ENCODE measurements around the gene GAS6.
"Not testable (repeated sequence)": the region's sequence is repeated elsewhere in the genome, so short reads cannot be mapped to it uniquely, and the experiment has no call there.

GAS6 gene

GRCh38 chr13:113835461-113836270 is 28.2 kb downstream of the GAS6 start:
- DNase-seq, result peak; percentile 8

GRCh38 chr13:113834496-113835200 is 29.2 kb downstream of the GAS6 start:
- no peak for DNase-seq

DNA sequence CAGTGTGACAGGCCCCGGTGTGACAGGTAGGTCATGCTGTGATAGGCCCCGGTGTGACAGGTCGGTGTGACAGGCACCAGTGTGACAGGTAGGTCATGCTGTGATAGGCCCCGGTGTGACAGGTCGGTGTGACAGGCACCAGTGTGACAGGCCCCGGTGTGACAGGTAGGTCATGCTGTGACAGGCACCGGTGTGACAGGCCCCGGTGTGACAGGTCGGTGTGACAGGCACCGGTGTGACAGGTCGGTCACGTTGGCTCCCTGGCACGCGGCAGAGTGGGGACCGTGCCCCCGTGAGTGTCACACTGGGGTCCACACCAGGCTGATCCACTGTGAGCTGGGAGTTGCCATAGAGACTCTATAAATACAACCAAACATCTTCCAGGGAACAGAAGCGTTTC is 29.9 kb downstream of the GAS6 start:
- not testable (repeated sequence) for DNase-seq

DNA sequence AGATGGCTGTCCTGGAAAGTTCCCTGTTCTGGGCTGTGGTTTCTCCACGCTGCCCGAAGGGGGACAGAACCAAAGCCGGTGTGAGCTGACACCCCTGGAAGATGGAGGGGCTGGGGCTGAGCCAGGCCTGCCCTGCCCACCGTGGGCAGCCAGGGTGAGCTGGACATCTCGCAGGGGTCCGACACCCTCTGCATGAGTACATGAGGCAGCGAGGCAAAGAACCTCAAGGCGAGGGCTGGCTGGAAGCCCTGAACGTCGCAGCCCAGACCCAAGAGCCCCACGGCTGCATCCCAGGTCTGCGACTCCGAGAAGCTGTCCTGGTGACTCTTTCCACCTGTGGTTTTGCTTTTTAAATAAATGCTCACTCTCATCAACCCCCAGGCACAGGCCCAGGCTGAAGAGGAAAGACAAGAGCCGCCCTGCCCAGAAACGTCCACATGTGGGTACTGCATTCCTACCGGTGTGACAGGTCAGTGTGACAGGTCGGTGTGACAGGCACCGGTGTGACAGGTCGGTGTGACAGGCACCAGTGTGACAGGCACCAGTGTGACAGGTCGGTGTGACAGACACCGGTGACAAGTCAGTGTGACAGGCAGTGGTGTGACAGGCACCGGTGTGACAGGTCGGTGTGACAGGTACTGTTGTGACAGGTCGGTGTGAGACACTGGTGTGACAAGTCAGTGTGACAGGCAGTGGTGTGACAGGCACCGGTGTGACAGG is 30.6 kb downstream of the GAS6 start:
- DNase-seq, result no peak

- DNase-seq, result no peak
Measured at GRCh38 chr13:113832631-113833030, 31.2 kb downstream of the GAS6 start.

DNA sequence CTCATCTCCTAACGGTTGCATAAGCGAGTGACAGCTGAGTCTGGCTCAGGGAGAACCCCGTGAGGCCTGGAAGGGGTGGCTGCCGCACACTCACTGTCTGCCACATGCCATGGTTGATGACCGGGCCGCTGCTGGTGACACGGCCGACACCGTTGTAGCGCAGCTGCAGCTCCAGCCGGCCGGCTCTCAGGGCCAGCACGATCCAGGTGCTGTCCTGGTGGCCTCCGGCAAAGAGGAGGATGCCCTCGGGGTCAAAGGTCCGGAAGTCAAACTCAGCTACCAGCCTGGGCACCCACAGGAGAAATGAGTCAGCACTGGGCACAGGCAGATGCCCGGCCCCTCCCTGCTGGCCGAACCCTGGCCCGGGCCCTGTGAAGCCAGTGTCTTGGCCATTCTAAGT is 31.7 kb downstream of the GAS6 start:
- DNase-seq, result peak; percentile 10

DNA sequence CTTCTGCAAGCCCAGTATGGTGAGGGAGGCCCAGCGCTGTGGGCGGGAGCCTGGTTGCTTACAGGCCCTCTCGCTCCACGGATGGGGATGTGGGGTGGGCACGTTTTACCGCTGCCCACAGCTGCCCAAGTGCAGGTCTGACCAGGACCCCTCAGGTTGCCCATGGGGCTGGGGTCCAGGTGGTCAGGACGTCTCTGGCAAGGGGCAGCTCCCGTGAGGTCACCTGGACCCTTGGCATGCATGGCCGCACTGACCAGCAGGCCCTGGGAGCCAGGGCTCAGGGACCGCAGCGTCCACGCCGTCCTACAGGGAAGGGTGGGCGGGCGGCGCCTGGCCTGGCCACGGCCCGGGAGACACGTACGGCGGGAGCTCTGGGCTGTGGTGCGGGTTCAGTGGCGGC is 32.8 kb downstream of the GAS6 start:
- no peak for DNase-seq

GRCh38 chr13:113830426-113830950 is 33.4 kb downstream of the GAS6 start:
- DNase-seq, result not testable (repeated sequence)

GRCh38 chr13:113828282-113828825 is 35.5 kb downstream of the GAS6 start:
- DNase-seq, result no peak

DNA sequence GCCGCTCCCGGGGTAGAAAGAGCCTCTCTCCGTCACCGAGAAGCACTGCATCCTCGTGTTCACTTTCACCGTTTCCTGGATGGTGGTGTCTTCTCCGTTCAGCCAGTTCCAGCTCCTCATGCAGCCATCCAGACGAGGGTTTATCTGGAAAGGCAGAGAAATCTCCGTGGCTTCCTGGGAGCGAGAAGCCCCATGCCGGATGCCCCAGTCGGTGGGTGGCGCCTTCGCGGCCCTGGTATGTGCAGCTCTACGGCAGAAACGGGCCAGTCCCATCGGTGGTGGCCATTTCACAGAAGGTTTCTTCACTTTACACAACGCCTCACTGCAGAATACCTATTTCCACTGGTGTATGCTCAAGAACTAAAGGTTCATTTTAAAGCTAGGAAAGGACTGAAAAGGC is 36.9 kb downstream of the GAS6 start:
- DNase-seq, result no peak

GRCh38 chr13:113826446-113826845 is 37.4 kb downstream of the GAS6 start:
- DNase-seq, result not testable (repeated sequence)

DNA sequence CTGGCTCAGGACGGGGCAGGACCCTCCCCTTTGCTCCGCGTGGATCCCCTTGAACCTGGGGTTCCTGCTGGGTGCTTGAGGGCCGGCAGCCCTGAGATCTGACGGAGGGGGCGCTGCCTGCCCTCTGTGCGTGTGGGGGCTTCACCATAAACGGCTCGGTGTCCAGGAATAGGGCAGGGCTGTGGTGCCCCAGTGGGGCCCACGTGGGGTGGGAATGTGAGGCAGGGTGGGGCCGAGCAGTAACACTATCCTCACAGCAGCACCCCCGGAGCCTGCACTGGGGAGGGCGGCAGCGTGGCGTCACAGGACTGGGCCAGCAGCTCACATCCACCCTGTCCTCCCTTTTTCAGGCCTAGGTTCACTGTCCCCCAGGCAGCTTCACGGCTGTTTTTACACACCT is 38.0 kb downstream of the GAS6 start:
- DNase-seq, result no peak

DNA sequence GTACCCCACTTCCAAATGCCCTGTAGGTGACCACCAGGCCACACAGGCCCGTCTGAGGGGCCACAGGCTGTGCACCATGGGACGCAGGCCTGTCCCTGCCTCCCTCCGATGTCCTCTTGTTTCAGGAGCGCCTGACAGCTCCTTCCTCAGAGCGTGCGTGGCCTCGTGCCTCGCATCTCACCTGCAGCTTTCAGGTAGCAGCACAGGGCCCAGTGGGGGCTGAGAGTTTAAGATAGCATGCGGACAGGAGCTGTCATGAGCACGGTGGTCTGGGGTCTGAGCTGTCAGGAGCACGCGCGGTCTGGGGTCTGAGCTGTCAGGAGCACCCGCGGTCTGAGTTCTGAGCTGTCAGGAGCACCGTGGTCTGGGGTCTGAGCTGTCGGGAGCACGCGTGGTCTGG is 40.1 kb downstream of the GAS6 start:
- no peak for DNase-seq

GRCh38 chr13:113822956-113823744 is 40.7 kb downstream of the GAS6 start:
- DNase-seq, result no peak

DNA sequence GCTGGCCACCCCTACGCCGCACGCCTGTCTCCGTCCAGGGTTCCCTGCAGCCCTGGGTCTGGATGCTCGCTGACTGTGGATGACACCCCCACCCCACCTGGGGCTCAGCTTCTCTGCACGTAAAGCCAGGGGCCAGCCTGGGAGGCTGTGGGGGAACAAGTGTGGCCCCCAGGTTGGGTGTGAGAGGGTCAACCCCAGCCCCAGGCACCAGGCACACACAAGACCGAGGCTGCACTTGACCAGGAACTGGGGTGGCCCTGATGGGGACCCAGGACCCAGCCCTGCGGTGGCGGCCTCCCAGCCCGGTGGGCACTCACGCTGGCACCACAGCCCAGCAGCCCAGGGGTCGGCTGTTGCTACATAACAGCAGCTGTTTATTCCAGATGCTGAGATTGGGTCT is 41.6 kb downstream of the GAS6 start:
- no peak for DNase-seq

GRCh38 chr13:113821847-113822246 is 42.0 kb downstream of the GAS6 start:
- no peak for DNase-seq

DNA sequence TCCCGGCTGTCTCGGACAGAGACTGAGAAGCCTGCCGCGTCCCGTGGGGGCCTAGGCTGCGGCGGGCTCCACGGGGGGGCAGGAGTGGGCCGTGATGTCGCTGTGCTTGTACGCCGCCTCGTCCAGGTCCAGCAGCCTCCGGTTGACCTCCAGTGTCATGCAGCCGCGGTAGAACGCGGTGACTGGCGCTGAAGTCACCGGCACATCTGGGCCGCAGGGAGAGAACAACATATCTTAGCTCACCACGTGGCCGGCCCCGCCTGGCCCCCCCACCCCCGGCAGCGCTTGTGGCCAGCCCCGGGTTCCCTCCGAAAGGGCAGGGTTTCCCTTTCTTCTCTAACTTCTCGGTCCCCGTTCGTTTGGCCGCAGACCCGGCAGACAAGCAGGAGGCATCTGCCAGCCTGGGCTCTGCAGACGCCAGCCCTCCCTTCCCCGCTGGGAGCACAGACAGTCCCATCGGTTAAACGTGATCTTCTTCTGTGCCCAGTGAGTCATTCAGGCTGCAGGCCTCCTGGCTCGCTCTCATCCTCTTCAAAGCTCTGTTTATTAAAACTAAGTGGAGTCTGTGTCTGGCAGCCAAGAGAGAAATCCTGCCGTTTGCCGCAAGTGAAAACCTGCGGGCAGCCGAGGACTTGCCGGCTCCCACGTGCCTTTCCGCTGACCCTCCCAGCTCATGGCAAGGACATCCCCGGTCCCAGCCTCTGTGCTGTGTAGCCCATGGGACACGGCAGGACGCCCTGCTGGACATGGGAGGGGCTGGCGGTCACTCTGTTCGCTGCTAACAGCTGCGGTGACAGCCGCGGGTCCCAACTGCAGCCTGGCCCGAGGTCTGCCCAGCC is 42.8 kb downstream of the GAS6 start:
- peak; percentile 75 for DNase-seq

DNA sequence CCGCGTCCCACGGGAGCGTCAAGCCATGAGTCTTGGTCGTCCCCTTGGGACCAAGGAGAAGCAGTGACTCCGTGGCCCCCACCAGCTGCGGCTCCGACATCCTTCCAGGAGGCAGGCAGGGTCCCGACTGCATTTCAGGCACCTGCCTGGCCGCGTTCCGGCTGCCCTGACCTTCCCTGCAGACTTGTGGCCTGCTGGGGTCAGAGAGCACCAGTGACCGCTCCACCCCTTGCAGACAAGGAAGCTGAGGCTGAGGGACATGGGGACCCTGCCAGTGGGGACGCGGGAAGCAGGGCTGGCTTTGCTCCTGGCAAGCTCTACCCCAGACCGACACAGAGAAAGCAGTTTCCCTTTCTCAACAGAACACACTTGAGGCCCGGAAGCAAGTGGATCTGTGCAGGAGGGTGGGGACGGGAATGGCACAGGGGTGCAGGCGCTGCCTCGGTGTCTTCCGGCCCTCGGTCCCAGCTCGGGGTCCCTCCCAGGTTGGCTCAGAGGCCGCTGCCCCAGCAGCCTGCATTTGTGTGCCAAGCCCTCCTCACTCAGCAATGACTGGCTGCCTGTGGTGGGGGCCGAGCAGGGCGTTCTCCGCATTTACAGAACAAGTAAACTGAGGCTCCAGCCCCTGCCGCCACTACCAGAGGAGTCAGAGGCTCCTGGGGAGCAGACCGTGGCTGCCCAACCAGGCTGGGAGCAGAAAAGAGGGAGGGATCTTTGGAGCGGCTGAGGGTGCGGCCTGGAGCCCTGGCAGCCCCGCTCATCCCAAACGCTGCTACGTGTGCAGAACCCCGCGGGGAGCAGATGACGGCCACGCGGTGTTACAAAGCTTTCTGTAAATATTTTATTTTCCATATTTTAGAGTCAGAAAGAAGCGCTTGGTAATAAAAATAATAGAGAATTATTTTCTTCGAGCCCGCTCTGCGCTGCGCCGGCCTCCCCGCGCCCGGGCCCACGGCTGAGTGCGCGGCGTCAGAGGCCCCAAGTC is 43.9 kb downstream of the GAS6 start:
- no peak for DNase-seq

GRCh38 chr13:113819341-113819730 is 44.5 kb downstream of the GAS6 start:
- no peak for DNase-seq

DNA sequence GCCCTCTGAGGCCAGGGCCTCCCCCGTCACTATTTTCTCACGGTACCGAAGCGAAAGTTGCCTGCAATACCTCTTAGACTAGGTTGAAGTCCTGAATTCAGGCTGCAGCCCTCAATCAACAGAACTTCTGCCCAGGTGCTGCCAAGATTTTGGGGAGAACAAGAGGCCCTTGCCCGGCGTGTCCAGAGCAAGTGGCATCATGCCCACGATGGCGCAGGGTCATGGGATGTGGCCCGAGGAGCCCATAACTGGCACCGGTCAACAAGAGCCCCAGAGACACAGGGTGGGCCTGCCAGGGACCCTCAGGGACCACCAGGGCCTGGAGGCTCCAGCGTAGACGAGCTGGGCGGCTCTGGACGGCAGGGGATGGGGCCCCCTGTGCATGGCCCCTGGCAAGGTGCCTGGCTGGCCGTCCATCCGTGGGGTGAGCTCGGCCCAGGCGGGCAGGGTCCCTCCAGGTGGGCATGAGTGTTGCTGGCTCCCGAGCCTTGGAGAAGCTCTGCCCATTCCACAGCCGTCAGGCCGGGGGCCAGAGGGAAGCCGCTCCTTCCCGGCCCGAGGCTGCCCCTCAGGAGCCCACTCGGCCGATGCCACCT is 45.1 kb downstream of the GAS6 start:
- DNase-seq, result no peak

All from DMS53 (cell line).